ENCODE measurements around the gene DCAKD. TPM values are rescaled to one million over a fixed set of nuclear protein-coding genes. Genes with fewer than 3 reads are reported as not detected.

Gene DCAKD
- total RNA-seq, 1 donor from 2014 or later: 31.4 TPM

GRCh38 chr17:44992242-44992939, 59.0 kb downstream of the DCAKD start:
- Histone ChIP-seq H3K4me2 (no peak overlapping the region), H3K27ac (no peak overlapping the region), H3K36me3 (no peaks in the 10 kb centered on the region), H3K4me1 (peaks cover 17% of the 10 kb centered on the region), H4K20me1 (ENCODE audit: low read depth) (no peaks in the 10 kb centered on the region), H3K27me3 (peaks cover 5% of the 10 kb centered on the region), H3K4me3 (no peak overlapping the region), H2AFZ (replicated peaks) (no peak overlapping the region), H3K79me2 (ENCODE audit: low read depth) (no peaks in the 10 kb centered on the region), H3F3A (ENCODE audit: low read depth) (peaks cover 12% of the 10 kb centered on the region), H3K9ac (no peak overlapping the region), H3K9me3 (ENCODE audit: low read depth) (no peaks in the 10 kb centered on the region)
- Mint-ChIP-seq H3K27ac (no peak overlapping the region), H3K9me3 (no peaks in the 10 kb centered on the region), H3K4me1 (peaks cover 11% of the 10 kb centered on the region), H3K36me3 (no peaks in the 10 kb centered on the region), H3K4me3 (no peak overlapping the region), H3K27me3 (ENCODE audit: insufficient read depth, low read depth) (peaks cover 12% of the 10 kb centered on the region)
- no peak for DNase-seq (ENCODE audit: low spot score)
- TF ChIP-seq EZH2phosphoT487 (IDR thresholded peaks at IDR 0.05): no peak
- no peak for TF ChIP-seq EZH2 (IDR thresholded peaks at IDR 0.05)
- TF ChIP-seq CTCF (IDR thresholded peaks at IDR 0.05): no peak

- no peak overlapping the region for H3K27ac Mint-ChIP-seq
These were observed 60.4 kb downstream of the DCAKD start for GRCh38 chr17:44990994-44991393.

GRCh38 chr17:44989552-44990138, 61.8 kb downstream of the DCAKD start:
- H3K79me2 ChIP-seq (ENCODE audit: low read depth): no peaks in the 10 kb centered on the region
- Mint-ChIP-seq H3K27ac (peak overlapping the region; percentile 73), H3K4me3 (no peak overlapping the region), H3K9me3 (peaks cover 3% of the 10 kb centered on the region), H3K36me3 (no peaks in the 10 kb centered on the region), H3K4me1 (peaks cover 15% of the 10 kb centered on the region), H3K27me3 (ENCODE audit: insufficient read depth, low read depth) (peaks cover 15% of the 10 kb centered on the region)
- peaks cover 15% of the 10 kb centered on the region for H3F3A ChIP-seq (ENCODE audit: low read depth)
- H3K4me2 ChIP-seq: no peak overlapping the region
- DNase-seq (ENCODE audit: low spot score): no peak
- no peak overlapping the region for H2AFZ ChIP-seq (replicated peaks)
- no peaks in the 10 kb centered on the region for H3K36me3 ChIP-seq
- H3K9ac ChIP-seq: no peak overlapping the region
- TF ChIP-seq CTCF (IDR thresholded peaks at IDR 0.05): no peak
- no peak for TF ChIP-seq EZH2phosphoT487 (IDR thresholded peaks at IDR 0.05)
- no peak for TF ChIP-seq EZH2 (IDR thresholded peaks at IDR 0.05)
- peaks cover 4% of the 10 kb centered on the region for H3K27me3 ChIP-seq
- peaks cover 22% of the 10 kb centered on the region for H3K4me1 ChIP-seq
- no peak overlapping the region for H3K27ac ChIP-seq
- H4K20me1 ChIP-seq (ENCODE audit: low read depth): no peaks in the 10 kb centered on the region
- H3K4me3 ChIP-seq: no peak overlapping the region
- no peaks in the 10 kb centered on the region for H3K9me3 ChIP-seq (ENCODE audit: low read depth)

More at GRCh38 chr17:44990994-44991393, 60.4 kb downstream of the DCAKD start:
- Histone ChIP-seq H3K27ac (no peak overlapping the region), H3K4me2 (no peak overlapping the region), H3K27me3 (no peaks in the 10 kb centered on the region), H2AFZ (replicated peaks) (no peak overlapping the region), H3F3A (ENCODE audit: low read depth) (peaks cover 15% of the 10 kb centered on the region), H3K79me2 (ENCODE audit: low read depth) (no peaks in the 10 kb centered on the region), H3K4me1 (peaks cover 22% of the 10 kb centered on the region), H4K20me1 (ENCODE audit: low read depth) (no peaks in the 10 kb centered on the region), H3K9me3 (ENCODE audit: low read depth) (no peaks in the 10 kb centered on the region), H3K36me3 (no peaks in the 10 kb centered on the region), H3K9ac (no peak overlapping the region), H3K4me3 (no peak overlapping the region)
- DNase-seq (ENCODE audit: low spot score): no peak
- Mint-ChIP-seq H3K4me3 (no peak overlapping the region), H3K4me1 (peaks cover 15% of the 10 kb centered on the region), H3K36me3 (no peaks in the 10 kb centered on the region), H3K9me3 (no peaks in the 10 kb centered on the region), H3K27me3 (ENCODE audit: insufficient read depth, low read depth) (peaks cover 13% of the 10 kb centered on the region)
- no peak for TF ChIP-seq EZH2phosphoT487 (IDR thresholded peaks at IDR 0.05)
- no peak for TF ChIP-seq CTCF (IDR thresholded peaks at IDR 0.05)
- no peak for TF ChIP-seq EZH2 (IDR thresholded peaks at IDR 0.05)
